Measurements from ENCODE around the gene GNPTAB.
"Not testable (repeated sequence)": the region's sequence is repeated elsewhere in the genome, so short reads cannot be mapped to it uniquely, and the experiment has no call there.

GNPTAB gene

DNA sequence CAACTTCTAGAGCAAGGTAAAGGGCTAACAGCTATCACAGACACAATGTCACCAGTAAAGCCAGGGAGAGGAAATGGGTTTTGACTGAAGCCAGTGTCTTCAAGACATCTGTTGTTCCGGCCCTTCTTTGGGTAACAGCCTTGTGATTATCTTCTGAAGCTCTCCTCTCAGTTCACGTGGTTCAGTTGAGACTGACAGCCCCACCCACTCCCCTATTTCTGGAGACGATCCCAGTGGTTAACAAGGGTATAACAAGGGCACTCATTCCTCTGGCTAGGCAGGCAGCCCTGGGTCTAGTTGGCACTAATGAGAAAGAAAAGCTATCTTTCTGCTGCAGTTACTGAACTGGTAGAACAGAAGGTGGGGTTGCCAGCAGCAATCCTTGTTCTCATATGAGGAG lies 6.9 kb downstream of the GNPTAB start:
- peaks cover 8 to 26% of the 10 kb centered on the region in 2 experiments for H3K4me1 ChIP-seq (ENCODE audit: control insufficient read depth in 1 of 2, insufficient read depth in 1 of 2, low read depth in 1 of 2, low read length in 1 of 2)
- H3K27ac ChIP-seq, result no peak overlapping the region
- TF ChIP-seq, protein P1, sequence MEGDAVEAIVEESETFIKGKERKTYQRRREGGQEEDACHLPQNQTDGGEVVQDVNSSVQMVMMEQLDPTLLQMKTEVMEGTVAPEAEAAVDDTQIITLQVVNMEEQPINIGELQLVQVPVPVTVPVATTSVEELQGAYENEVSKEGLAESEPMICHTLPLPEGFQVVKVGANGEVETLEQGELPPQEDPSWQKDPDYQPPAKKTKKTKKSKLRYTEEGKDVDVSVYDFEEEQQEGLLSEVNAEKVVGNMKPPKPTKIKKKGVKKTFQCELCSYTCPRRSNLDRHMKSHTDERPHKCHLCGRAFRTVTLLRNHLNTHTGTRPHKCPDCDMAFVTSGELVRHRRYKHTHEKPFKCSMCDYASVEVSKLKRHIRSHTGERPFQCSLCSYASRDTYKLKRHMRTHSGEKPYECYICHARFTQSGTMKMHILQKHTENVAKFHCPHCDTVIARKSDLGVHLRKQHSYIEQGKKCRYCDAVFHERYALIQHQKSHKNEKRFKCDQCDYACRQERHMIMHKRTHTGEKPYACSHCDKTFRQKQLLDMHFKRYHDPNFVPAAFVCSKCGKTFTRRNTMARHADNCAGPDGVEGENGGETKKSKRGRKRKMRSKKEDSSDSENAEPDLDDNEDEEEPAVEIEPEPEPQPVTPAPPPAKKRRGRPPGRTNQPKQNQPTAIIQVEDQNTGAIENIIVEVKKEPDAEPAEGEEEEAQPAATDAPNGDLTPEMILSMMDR (IDR thresholded peaks at IDR 0.05), result no peak

DNA sequence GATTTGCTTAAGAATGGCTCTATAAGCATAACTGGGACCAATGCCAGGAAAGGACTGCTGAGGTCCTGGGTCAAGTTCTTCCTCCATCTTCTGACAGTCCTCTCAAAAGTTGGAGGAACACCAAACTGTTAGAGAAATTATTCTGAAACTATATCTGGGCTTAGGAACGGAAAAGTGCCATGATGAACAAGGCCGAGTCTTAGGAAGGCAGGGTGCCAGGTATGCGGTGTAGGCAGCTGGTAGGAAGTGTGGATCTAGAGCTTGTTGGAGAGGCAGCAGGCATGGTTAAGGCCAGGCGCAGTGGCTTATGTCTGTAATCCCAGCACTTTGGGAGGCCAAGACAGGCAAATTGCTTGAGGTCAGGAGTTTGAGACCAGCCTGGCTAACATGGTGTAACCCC lies 7.7 kb downstream of the GNPTAB start:
- H3K9me3 ChIP-seq, result no peaks in the 10 kb centered on the region
- H3K36me3 ChIP-seq, result no peaks in the 10 kb centered on the region
- peaks cover 8 to 22% of the 10 kb centered on the region in 2 experiments for H3K4me1 ChIP-seq (ENCODE audit: control insufficient read depth in 1 of 2, insufficient read depth in 1 of 2, low read depth in 1 of 2, low read length in 1 of 2)
- H3K27me3 ChIP-seq, result no peaks in the 10 kb centered on the region
- H3K27ac ChIP-seq, result peak overlapping the region; percentile 49
- TF ChIP-seq, protein P1 (IDR thresholded peaks at IDR 0.05), result no peak
- no peak overlapping the region for H3K4me3 ChIP-seq (ENCODE audit: low read depth in 1 of 2, low read length in 1 of 2)

More for the DNA sequence above, 6.9 kb downstream of the GNPTAB start:
- Histone ChIP-seq H3K27me3 (no peaks in the 10 kb centered on the region), H3K36me3 (no peaks in the 10 kb centered on the region), H3K9me3 (no peaks in the 10 kb centered on the region), H3K4me3 (ENCODE audit: low read depth in 1 of 2, low read length in 1 of 2) (no peak overlapping the region)

DNA sequence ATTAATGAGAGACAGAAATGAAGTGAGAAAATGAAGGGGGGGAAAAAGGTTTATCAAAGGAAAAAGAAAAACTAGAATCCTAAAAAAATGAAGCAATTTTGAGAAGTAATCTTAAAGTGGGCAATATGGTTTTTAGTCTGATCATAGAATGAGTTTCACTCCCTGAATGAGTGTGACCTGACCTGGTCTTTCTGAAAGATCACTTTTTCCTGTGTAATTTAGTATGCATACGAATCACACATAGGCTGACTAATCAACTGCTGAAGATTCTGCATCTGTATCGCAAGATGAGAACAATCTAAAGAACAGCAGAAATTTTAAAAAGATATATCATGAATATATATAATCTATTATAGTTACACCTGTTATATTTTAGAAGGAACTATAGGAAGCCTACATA lies 11.3 kb downstream of the GNPTAB start:
- no peaks in the 10 kb centered on the region for H3K9me3 ChIP-seq
- H3K27me3 ChIP-seq, result no peaks in the 10 kb centered on the region
- no peak overlapping the region for H3K27ac ChIP-seq
- peaks cover 8 to 18% of the 10 kb centered on the region in 2 experiments for H3K4me1 ChIP-seq (ENCODE audit: control insufficient read depth in 1 of 2, insufficient read depth in 1 of 2, low read depth in 1 of 2, low read length in 1 of 2)
- H3K4me3 ChIP-seq (ENCODE audit: low read depth in 1 of 2, low read length in 1 of 2), result no peak overlapping the region
- TF ChIP-seq, protein P1 (IDR thresholded peaks at IDR 0.05), result no peak
- no peaks in the 10 kb centered on the region for H3K36me3 ChIP-seq

DNA sequence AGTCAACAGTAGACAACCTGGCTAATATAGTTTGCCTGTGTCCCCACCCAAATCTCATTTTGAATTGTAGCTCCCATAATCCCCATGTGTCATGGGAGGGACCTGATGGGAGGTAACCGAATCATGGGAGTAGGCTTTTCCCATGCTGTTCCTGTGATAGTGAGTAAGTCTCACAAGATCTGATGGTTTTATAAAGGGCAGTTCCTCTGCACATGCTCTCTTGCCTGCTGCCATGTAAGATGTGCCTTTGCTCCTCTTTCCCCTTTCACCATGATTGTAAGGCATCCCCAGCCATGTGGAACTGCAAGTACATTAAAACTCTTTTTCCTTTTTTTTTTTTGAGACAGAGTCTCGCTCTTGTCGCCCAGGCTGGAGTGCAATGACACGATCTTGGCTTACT lies 12.1 kb downstream of the GNPTAB start:
- peaks cover 8 to 14% of the 10 kb centered on the region in 2 experiments for H3K4me1 ChIP-seq (ENCODE audit: control insufficient read depth in 1 of 2, insufficient read depth in 1 of 2, low read depth in 1 of 2, low read length in 1 of 2)
- H3K36me3 ChIP-seq; H3K9me3 ChIP-seq; H3K27ac ChIP-seq; H3K4me3 ChIP-seq (ENCODE audit: low read depth in 1 of 2, low read length in 1 of 2); H3K27me3 ChIP-seq: not testable (repeated sequence)

DNA sequence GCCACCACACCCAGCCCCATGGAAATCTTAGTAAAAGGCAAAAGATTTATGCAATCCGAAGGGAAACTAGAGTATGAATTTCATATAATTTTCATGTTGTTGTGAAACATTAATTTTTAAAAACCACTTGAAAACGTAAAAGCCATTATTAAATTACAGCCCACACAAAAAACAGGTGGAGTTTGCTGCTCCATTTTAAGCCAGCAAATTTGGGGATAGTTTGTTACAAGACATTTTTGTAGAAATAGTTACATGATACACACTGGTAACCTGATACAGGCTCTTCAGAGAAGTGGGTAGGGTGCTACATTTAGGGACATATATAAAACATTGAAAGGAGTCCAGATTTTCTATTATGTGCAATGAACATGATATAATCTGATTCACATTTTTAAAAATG lies 17.6 kb downstream of the GNPTAB start:
- Histone ChIP-seq H3K9me3 (no peaks in the 10 kb centered on the region), H3K36me3 (no peaks in the 10 kb centered on the region), H3K27me3 (no peaks in the 10 kb centered on the region), H3K27ac (no peak overlapping the region), H3K4me3 (ENCODE audit: low read depth in 1 of 2, low read length in 1 of 2) (no peak overlapping the region), H3K4me1 (ENCODE audit: control insufficient read depth in 1 of 2, insufficient read depth in 1 of 2, low read depth in 1 of 2, low read length in 1 of 2) (no peaks in the 10 kb centered on the region)
- TF ChIP-seq, protein P1 (IDR thresholded peaks at IDR 0.05), result no peak

DNA sequence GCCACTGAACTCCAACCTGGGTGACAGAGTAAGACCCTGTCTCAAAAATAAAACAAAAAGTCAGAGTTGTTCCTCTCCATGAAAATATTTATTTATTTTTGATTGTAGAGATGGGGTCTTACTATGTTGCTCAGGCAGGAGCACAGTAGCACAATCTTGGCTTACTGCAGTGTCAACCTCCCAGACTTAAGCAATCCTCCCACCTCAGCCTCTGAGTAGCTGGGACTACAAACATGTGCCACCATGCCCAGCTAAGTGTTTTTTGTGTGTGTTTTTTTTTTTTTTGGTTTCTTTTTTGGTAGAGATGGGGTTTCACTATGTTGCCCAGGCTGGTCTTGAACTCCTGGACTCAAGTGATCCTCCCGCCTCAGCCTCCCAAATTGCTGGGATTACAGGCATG lies 18.0 kb downstream of the GNPTAB start:
- not testable (repeated sequence) for H3K27me3 ChIP-seq; H3K27ac ChIP-seq; H3K9me3 ChIP-seq; H3K36me3 ChIP-seq; H3K4me3 ChIP-seq (ENCODE audit: low read depth in 1 of 2, low read length in 1 of 2); H3K4me1 ChIP-seq (ENCODE audit: control insufficient read depth in 1 of 2, insufficient read depth in 1 of 2, low read depth in 1 of 2, low read length in 1 of 2)

DNA sequence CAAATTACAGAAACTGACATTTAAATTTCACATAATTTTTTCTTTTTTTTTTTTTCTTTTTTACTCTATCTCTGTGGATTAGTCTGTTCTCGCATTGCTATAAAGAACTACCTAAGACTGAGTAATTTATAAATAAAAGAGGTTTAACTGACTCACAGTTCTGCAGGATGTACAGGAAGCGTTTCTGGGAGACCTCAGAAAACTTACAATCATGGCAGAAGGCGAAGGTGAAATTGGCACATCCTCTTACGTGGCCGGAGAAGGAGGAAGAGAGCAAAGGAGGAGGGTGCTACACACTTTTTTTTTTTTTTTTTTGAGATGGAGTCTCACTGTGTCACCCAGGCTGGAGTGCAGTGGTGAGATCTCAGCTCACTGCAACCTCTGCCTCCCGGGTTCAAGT lies 19.4 kb downstream of the GNPTAB start:
- not testable (repeated sequence) for H3K36me3 ChIP-seq; H3K27me3 ChIP-seq; H3K4me3 ChIP-seq (ENCODE audit: low read depth in 1 of 2, low read length in 1 of 2); H3K9me3 ChIP-seq; H3K27ac ChIP-seq; H3K4me1 ChIP-seq (ENCODE audit: control insufficient read depth in 1 of 2, insufficient read depth in 1 of 2, low read depth in 1 of 2, low read length in 1 of 2)

All from neutrophil (primary cell).